ENCODE measurements around the gene TCEAL3. TPM values are rescaled to one million over a fixed set of nuclear protein-coding genes. Genes with fewer than 3 reads are reported as not detected.
"Not testable (repeated sequence)": the region's sequence is repeated elsewhere in the genome, so short reads cannot be mapped to it uniquely, and the experiment has no call there.

TCEAL3 gene
- total RNA-seq, 1 donor from 2014 or later: 11.9 TPM

DNA sequence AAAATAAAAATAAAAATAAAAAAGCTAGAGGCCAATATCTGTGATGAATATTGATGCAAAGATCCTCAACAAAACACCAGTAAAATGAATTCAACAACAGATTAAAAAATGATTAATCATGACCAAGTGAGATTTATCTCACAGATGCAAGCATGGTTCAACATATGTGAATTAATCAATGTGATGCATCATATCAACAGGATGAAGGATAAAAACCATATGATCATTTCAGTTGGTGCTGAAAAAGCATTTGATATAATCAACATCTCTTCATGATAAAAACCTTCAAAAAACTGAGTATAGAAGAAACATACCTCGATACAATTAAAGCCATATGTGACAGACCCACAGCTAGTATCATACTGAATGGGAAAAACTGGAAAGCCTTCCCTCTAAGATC is 39.9 kb downstream of the TCEAL3 start:
- no peaks in the 10 kb centered on the region for H3K4me1 Mint-ChIP-seq
- H3K9me3 Mint-ChIP-seq: peaks cover 40% of the 10 kb centered on the region
- TF ChIP-seq, protein P1, sequence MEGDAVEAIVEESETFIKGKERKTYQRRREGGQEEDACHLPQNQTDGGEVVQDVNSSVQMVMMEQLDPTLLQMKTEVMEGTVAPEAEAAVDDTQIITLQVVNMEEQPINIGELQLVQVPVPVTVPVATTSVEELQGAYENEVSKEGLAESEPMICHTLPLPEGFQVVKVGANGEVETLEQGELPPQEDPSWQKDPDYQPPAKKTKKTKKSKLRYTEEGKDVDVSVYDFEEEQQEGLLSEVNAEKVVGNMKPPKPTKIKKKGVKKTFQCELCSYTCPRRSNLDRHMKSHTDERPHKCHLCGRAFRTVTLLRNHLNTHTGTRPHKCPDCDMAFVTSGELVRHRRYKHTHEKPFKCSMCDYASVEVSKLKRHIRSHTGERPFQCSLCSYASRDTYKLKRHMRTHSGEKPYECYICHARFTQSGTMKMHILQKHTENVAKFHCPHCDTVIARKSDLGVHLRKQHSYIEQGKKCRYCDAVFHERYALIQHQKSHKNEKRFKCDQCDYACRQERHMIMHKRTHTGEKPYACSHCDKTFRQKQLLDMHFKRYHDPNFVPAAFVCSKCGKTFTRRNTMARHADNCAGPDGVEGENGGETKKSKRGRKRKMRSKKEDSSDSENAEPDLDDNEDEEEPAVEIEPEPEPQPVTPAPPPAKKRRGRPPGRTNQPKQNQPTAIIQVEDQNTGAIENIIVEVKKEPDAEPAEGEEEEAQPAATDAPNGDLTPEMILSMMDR (IDR thresholded peaks at IDR 0.05; ENCODE audit: unreplicated experiment): no peak
- no peak overlapping the region for H3K27ac Mint-ChIP-seq
- peaks cover 4% of the 10 kb centered on the region for H3K27me3 Mint-ChIP-seq (ENCODE audit: low read depth)
- DNase-seq (ENCODE audit: low spot score in 2 of 2, unreplicated experiment in 2 of 2): no peak
- H3K36me3 Mint-ChIP-seq: no peaks in the 10 kb centered on the region
- H3K4me3 Mint-ChIP-seq: no peak overlapping the region

DNA sequence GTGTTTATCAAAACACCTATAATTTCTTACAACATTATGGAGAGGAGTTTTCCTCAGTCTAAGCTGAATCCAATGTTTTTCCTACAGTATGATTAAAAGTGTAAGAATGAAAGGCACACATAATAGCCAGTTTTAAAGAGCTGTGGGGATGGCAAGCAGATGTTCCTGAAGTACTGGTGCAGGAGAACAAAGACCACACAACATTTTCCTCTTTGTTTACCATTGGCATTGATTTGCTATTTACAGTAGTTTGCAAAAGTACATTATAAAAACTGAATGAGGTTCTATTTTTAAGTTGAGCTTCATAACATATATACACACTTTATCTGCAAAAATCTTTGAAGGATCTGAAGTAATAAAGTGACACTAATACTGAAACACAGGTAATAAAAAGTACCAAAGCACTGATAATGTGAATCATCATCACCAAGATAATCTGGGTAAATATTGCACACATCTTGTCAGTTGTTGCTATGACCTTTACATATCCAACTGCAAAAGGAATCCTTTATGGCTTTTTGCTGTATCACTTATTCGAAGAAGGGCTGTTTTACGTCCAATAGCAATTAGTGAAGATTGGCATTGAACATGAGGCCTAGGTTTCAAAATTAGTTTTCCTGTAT is 43.5 kb downstream of the TCEAL3 start:
- no peak for DNase-seq (ENCODE audit: low spot score in 2 of 2, unreplicated experiment in 2 of 2)
- no peaks in the 10 kb centered on the region for H3K36me3 Mint-ChIP-seq
- H3K27me3 Mint-ChIP-seq (ENCODE audit: low read depth): no peaks in the 10 kb centered on the region

GRCh38 chrX:103655230-103656000 is 47.7 kb downstream of the TCEAL3 start:
- H3K27ac Mint-ChIP-seq; H3K4me1 Mint-ChIP-seq; H3K27me3 Mint-ChIP-seq (ENCODE audit: low read depth); H3K4me3 Mint-ChIP-seq; DNase-seq (ENCODE audit: low spot score in 2 of 2, unreplicated experiment in 2 of 2); H3K36me3 Mint-ChIP-seq: not testable (repeated sequence)
- peaks cover 21% of the 10 kb centered on the region for H3K9me3 Mint-ChIP-seq

More for the DNA sequence above, 43.5 kb downstream of the TCEAL3 start:
- Mint-ChIP-seq H3K27ac (no peak overlapping the region), H3K4me3 (no peak overlapping the region), H3K4me1 (no peaks in the 10 kb centered on the region), H3K9me3 (peaks cover 34% of the 10 kb centered on the region)
- TF ChIP-seq, protein P1 (IDR thresholded peaks at IDR 0.05; ENCODE audit: unreplicated experiment): no peak

- Mint-ChIP-seq H3K27me3 (ENCODE audit: low read depth) (peaks cover 1% of the 10 kb centered on the region), H3K36me3 (no peaks in the 10 kb centered on the region), H3K27ac (no peak overlapping the region), H3K9me3 (peaks cover 26% of the 10 kb centered on the region), H3K4me1 (no peaks in the 10 kb centered on the region), H3K4me3 (no peak overlapping the region)
- no peak for DNase-seq (ENCODE audit: low spot score in 2 of 2, unreplicated experiment in 2 of 2)
- TF ChIP-seq, protein P1 (IDR thresholded peaks at IDR 0.05; ENCODE audit: unreplicated experiment): no peak
These were observed 48.9 kb downstream of the TCEAL3 start for GRCh38 chrX:103656617-103657016.

- not testable (repeated sequence) for H3K4me1 Mint-ChIP-seq; DNase-seq (ENCODE audit: low spot score in 2 of 2, unreplicated experiment in 2 of 2); H3K27ac Mint-ChIP-seq; H3K4me3 Mint-ChIP-seq; H3K36me3 Mint-ChIP-seq; H3K27me3 Mint-ChIP-seq (ENCODE audit: low read depth)
- peaks cover 22% of the 10 kb centered on the region for H3K9me3 Mint-ChIP-seq
These were observed 49.3 kb downstream of the TCEAL3 start for GRCh38 chrX:103657066-103657465.

GRCh38 chrX:103658681-103659433 is 51.1 kb downstream of the TCEAL3 start:
- DNase-seq (ENCODE audit: low spot score in 2 of 2, unreplicated experiment in 2 of 2): no peak
- H3K27me3 Mint-ChIP-seq (ENCODE audit: low read depth): peaks cover 11% of the 10 kb centered on the region
- TF ChIP-seq, protein P1 (IDR thresholded peaks at IDR 0.05; ENCODE audit: unreplicated experiment): no peak
- H3K9me3 Mint-ChIP-seq: peaks cover 22% of the 10 kb centered on the region
- H3K4me3 Mint-ChIP-seq: no peak overlapping the region
- no peaks in the 10 kb centered on the region for H3K4me1 Mint-ChIP-seq
- no peak overlapping the region for H3K27ac Mint-ChIP-seq
- no peaks in the 10 kb centered on the region for H3K36me3 Mint-ChIP-seq

GRCh38 chrX:103659460-103659859 is 51.7 kb downstream of the TCEAL3 start:
- DNase-seq (ENCODE audit: low spot score in 2 of 2, unreplicated experiment in 2 of 2); H3K4me1 Mint-ChIP-seq; H3K4me3 Mint-ChIP-seq; H3K36me3 Mint-ChIP-seq; H3K27ac Mint-ChIP-seq: not testable (repeated sequence)
- Mint-ChIP-seq H3K9me3 (peaks cover 22% of the 10 kb centered on the region), H3K27me3 (ENCODE audit: low read depth) (peaks cover 16% of the 10 kb centered on the region)
